ENCODE measurements around the gene DUT.

GRCh38 chr15:48366584-48367312, 35.5 kb downstream of the DUT start:
- TF ChIP-seq EZH2 (IDR thresholded peaks at IDR 0.05; ENCODE audit: insufficient read depth, poor library complexity, severe bottlenecking) (no peak), EZH2phosphoT487 (IDR thresholded peaks at IDR 0.05; ENCODE audit: insufficient read depth, low read depth) (no peak)
